Common myeloid progenitor, CD34-positive (primary cell): ENCODE measurements around the gene PRR15.

ENCODE experiments used
- CTCF ChIA-PET: fragments of 350-600 bp; sonication (Branson Sonifier 250); formaldehyde crosslinking; loops from one replicate; lab custom pipeline; 2021; ENCODE audit warnings: antibody characterized with exemption; lab: Charles Lee
- POLR2A ChIA-PET: fragments of 350-600 bp; sonication (Branson Sonifier 250); formaldehyde crosslinking; loops from one replicate; lab custom pipeline; 2021; ENCODE audit warnings: antibody characterized with exemption; lab: Charles Lee
- DNase-seq, 3 donors: peaks; one replicate each; pipeline versions ENCODE4 v3.0.0 to v3.0.0-alpha.2; 2013
- H3K27ac ChIP-seq, 2 experiments: 1 replicate in 1 of 2; 2 replicates in 1 of 2; pipeline ENCODE4 v1.7.0; 2013; ENCODE audit warnings: inconsistent platforms in 2 of 2, low read length in 2 of 2, mild to moderate bottlenecking in 2 of 2, low read depth in 1 of 2, moderate library complexity in 1 of 2; ENCODE audit not compliant: severe bottlenecking in 2 of 2, insufficient read depth in 1 of 2, poor library complexity in 1 of 2
- H3K27me3 ChIP-seq, 5 experiments: replicated peaks in 2 of 5; 1 replicate in 3 of 5; 2 replicates in 2 of 5; pipeline versions ENCODE4 v1.6.1 to v1.7.0; 2013; ENCODE audit warnings: low read length in 4 of 5, mild to moderate bottlenecking in 2 of 5, moderate library complexity in 2 of 5, inconsistent platforms in 1 of 5; ENCODE audit not compliant: insufficient read depth in 5 of 5, control insufficient read depth in 4 of 5
- H3K36me3 ChIP-seq, 4 experiments: 1 replicate in 2 of 4; 2 replicates in 2 of 4; pipeline versions ENCODE4 v1.6.1 to v1.7.0; 2013; ENCODE audit warnings: low read length in 3 of 4, control low read depth in 1 of 4, mild to moderate bottlenecking in 1 of 4; ENCODE audit not compliant: control insufficient read depth in 4 of 4, insufficient read depth in 4 of 4
- H3K4me1 ChIP-seq, 4 experiments: 1 replicate in 3 of 4; 2 replicates in 1 of 4; pipeline versions ENCODE4 v1.6.1 to v1.7.1; 2013; ENCODE audit warnings: low read length in 3 of 4, mild to moderate bottlenecking in 3 of 4, control low read depth in 1 of 4, inconsistent platforms in 1 of 4, moderate library complexity in 1 of 4; ENCODE audit not compliant: control insufficient read depth in 4 of 4, insufficient read depth in 4 of 4; ENCODE audit errors: control extremely low read depth in 1 of 4
- H3K4me3 ChIP-seq, 7 experiments: 1 replicate in 4 of 7; 2 replicates in 3 of 7; pipeline versions ENCODE4 v1.5.1 to v1.7.0; 2013; ENCODE audit warnings: mild to moderate bottlenecking in 7 of 7, low read length in 6 of 7, moderate library complexity in 6 of 7, inconsistent platforms in 2 of 7, low read depth in 2 of 7, control low read depth in 1 of 7; ENCODE audit not compliant: insufficient read depth in 4 of 7, control insufficient read depth in 1 of 7; ENCODE audit errors: extremely low read depth in 1 of 7
- H3K9me3 ChIP-seq, 5 experiments: 1 replicate in 4 of 5; 2 replicates in 1 of 5; pipeline versions ENCODE4 v1.6.1 to v1.7.1; 2013; ENCODE audit warnings: low read length in 4 of 5, mild to moderate bottlenecking in 2 of 5, inconsistent platforms in 1 of 5, low read depth in 1 of 5, moderate library complexity in 1 of 5; ENCODE audit not compliant: control insufficient read depth in 4 of 5, insufficient read depth in 2 of 5; ENCODE audit errors: control extremely low read depth in 1 of 5
- WGBS: methylation state at CpG from one replicate; pipeline ENCODE4 v1.1.5; 2013; ENCODE audit not compliant: insufficient coverage; 5-methylcytosine and 5-hydroxymethylcytosine counted together

Gene PRR15

DNA sequence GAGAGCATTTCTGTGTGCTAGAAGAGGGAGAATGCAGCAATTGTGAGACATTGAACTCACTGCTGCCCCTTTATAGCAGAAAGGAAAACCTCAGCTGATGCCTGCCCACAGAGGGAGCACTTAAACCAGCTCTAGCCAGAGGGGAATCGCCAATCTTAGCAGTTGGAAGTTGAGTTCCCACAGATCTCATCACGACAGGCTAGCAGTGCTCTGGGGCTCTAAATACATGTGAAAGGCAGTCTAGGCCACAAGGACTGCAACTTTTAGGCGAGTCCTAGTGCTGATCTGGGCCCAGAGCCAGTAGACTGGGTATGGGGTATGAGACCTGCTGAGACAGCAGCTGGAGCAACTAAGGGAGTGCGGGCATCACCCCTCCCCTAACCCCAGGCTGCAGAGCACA, 25.2 kb upstream of the PRR15 start:
- ChIA-PET CTCF (interaction anchor here (1.4 to 1.5 kb wide), 2 partner anchors 11 to 22 kb away, joined by 4 read pairs; no protein-coding TSS in a partner anchor), POLR2A (no interaction called here)
- H3K27ac ChIP-seq: no peak overlapping the region
- 92% methylated on average over 4 of the region's 4 CpGs for WGBS
- H3K27me3 ChIP-seq: no peaks in the 10 kb centered on the region
- no peaks in the 10 kb centered on the region for H3K36me3 ChIP-seq
- DNase-seq: no peak
- H3K4me1 ChIP-seq: no peaks in the 10 kb centered on the region
- H3K9me3 ChIP-seq: peaks cover 0 to 5% (median 0%) of the 10 kb centered on the region in 5 experiments
- H3K4me3 ChIP-seq: no peak overlapping the region

DNA sequence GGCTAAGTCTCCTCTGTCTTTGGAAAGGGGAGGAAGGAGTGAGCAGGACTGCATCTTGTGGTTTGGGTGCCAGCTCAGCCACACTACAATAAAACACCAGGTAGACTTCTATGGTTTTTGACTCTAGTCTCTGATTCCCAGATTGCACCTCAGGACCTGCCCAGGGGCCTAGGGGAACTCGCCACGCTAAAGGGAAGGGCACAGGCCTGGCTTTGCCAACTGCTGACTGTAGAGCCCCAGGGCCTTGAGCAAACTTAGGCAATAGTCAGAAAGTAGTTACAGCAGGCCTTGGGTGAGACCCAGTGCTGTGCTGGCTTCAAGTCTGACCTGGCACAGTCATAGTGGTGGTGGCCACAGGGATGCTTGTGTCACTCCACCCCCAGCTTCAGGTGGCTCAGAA, 24.2 kb upstream of the PRR15 start:
- ChIA-PET POLR2A (no interaction called here), CTCF (interaction anchor here (0.9 kb wide), 1 partner anchor 24 kb away, joined by 3 read pairs; the partner anchor contains the start of gene PRR15)
- WGBS: 100% methylated on average over 2 of the region's 2 CpGs
- H3K27me3 ChIP-seq: no peaks in the 10 kb centered on the region
- peaks cover 0 to 2% (median 0%) of the 10 kb centered on the region in 5 experiments for H3K9me3 ChIP-seq
- no peaks in the 10 kb centered on the region for H3K36me3 ChIP-seq
- H3K27ac ChIP-seq: no peak overlapping the region
- no peaks in the 10 kb centered on the region for H3K4me1 ChIP-seq
- no peak for DNase-seq
- no peak overlapping the region for H3K4me3 ChIP-seq

DNA sequence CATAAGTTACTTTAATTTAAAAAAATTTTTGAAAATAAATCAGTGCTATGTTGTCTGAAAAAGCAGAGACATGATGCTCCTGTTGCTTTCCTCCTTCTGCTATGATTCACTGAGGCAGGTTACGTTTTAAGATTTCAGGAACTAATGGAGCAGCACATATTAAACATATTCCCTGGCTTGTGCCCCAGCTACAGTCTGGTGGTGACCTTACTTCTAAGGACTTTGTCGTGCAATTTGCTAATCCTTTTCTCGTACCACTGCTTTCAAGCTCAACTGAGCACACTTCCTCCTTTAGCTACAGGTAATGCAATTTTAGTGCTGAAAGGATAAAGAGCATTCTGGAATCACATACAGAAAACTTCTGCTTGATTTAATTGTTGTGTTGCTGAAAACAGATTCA, 16.2 kb upstream of the PRR15 start:
- no peaks in the 10 kb centered on the region for H3K36me3 ChIP-seq
- no peak overlapping the region for H3K27ac ChIP-seq
- peaks cover 0 to 2% (median 0%) of the 10 kb centered on the region in 5 experiments for H3K27me3 ChIP-seq
- ChIA-PET CTCF (interaction anchor here (1.2 kb wide), 1 partner anchor 10 kb away, joined by 3 read pairs; no protein-coding TSS in a partner anchor), POLR2A (no interaction called here)
- DNase-seq: no peak
- H3K9me3 ChIP-seq: peaks cover 0 to 2% (median 0%) of the 10 kb centered on the region in 5 experiments
- WGBS: 83% methylated on average over 3 of the region's 3 CpGs
- no peaks in the 10 kb centered on the region for H3K4me1 ChIP-seq
- H3K4me3 ChIP-seq: no peak overlapping the region

DNA sequence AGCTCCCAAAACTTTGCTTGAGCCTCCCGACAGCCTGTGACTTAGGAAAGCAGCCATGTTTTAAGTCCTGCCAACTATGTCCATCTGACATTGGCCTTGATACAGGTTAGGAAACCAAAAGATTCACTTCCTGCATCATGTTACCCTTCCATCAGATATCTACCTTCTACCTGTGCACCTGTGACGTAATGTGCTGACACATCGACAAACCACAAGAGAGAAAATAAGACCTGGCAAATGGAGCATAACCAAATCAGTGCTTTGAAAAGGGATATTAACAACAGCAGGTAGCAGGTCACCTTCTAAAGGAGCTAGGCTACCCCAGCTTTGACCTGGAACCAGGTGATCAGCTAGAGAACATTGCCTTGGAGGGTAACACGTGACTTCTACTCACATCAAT, 14.8 kb upstream of the PRR15 start:
- no peaks in the 10 kb centered on the region for H3K36me3 ChIP-seq
- WGBS: 94% methylated on average over 3 of the region's 4 CpGs
- H3K9me3 ChIP-seq: no peaks in the 10 kb centered on the region
- H3K4me3 ChIP-seq: no peak overlapping the region
- ChIA-PET POLR2A (interaction anchor here (0.6 kb wide), 1 partner anchor 63 kb away, joined by 3 read pairs; no protein-coding TSS in a partner anchor), CTCF (interaction anchor here (1.2 to 1.9 kb wide), 2 partner anchors 8 to 10 kb away, joined by 3 to 4 read pairs; no protein-coding TSS in a partner anchor)
- no peak overlapping the region for H3K27ac ChIP-seq
- DNase-seq: no peak
- peaks cover 0 to 2% (median 0%) of the 10 kb centered on the region in 5 experiments for H3K27me3 ChIP-seq
- no peaks in the 10 kb centered on the region for H3K4me1 ChIP-seq

DNA sequence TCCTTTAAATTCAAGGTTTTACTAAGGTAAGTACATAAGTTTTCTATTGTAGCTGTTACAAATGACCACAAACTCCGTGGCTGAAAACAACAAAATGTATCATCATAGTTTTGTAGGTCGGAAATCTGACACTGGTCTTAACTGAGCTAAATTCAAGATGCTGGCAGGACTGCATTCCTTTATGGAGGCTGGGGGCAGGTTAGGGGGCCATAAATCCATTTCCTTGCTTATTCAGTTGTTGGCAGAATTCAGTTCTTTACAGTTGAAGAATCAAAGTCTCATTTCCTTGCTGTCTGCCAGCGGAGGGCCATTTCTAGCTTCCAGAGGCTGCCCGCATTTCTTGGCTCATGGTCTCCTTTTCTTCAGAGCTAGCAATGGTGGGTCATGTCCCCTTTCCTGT, 11.2 kb upstream of the PRR15 start:
- POLR2A ChIA-PET: no interaction called here
- WGBS: 98% methylated on average over 4 of the region's 4 CpGs
- Histone ChIP-seq H3K27me3 (no peaks in the 10 kb centered on the region), H3K4me1 (peaks cover 0 to under 1% (median 0%) of the 10 kb centered on the region in 4 experiments), H3K9me3 (no peaks in the 10 kb centered on the region), H3K36me3 (no peaks in the 10 kb centered on the region), H3K27ac (no peak overlapping the region), H3K4me3 (no peak overlapping the region)
- CTCF ChIA-PET: interaction anchor here (1.9 kb wide), 1 partner anchor 11 kb away, joined by 8 read pairs; the partner anchor contains the start of gene PRR15
- DNase-seq: no peak

DNA sequence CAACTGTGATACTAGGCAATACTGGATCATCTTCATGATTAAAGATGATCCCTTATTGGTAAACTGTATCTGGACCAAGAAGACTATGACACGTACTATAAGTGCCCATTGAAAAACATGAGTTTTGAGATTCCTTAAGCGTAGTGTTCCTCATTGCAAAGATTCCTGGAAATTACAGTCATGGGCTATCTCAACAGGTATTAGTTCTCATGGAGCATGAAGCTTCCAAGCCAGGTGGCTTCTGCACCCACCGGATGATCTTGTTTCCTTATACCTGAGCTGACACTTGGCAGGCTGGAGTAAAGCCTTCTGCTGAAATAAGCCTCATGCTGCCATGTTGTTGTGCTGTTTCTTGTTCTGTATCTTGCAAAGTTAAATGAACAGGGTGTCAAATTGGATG, 8.6 kb upstream of the PRR15 start:
- WGBS: 100% methylated on average over 3 of the region's 3 CpGs
- POLR2A ChIA-PET: interaction anchor here (0.5 kb wide), 1 partner anchor 8 kb away, joined by 3 read pairs; the partner anchor contains the start of gene PRR15
- no peaks in the 10 kb centered on the region for H3K27me3 ChIP-seq

DNA sequence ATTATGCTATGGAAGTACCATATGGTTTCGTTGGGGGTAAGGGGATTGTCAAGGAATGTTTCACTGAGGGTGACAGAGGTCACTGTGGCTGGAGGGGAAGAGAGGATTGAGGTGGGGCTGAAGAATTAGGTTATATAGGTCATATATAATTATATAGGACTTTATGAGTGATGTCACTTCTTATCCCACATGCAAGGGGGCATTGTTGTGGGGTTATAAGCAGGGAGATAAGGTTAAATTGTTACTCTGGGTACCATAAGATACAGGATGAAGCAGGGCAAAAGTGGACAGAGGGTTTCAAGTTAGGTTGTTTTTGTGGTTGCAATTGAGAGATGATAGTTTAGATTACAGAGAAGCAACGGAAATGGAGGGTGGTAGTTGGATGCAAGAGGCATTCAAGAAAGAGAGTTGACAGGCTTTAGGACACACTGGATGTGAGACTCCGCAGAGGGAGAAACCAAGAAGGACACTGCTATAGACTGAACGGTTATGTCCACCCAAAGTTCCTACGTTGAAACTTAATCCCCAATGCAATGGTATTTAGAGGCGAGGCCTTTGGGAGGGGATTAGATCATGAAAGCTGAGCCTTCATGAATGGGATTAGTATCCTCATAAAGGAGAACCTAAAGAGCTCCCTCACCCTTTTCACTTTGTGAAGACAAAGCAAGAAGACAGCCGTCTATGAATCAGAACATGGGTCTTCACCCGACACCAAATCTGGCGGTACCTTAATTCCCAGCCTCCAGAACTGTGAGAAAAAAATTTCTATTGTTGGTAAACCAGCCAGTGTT, 7.0 kb upstream of the PRR15 start:
- no peaks in the 10 kb centered on the region for H3K27me3 ChIP-seq
- no peak overlapping the region for H3K4me3 ChIP-seq
- H3K27ac ChIP-seq: no peak overlapping the region
- POLR2A ChIA-PET: no interaction called here
- peaks cover 0 to 9% (median 5%) of the 10 kb centered on the region in 4 experiments for H3K4me1 ChIP-seq
- CTCF ChIA-PET: interaction anchor here (1.0 kb wide), 2 partner anchors 8 to 36 kb away, joined by 3 read pairs; no protein-coding TSS in a partner anchor
- H3K9me3 ChIP-seq: no peaks in the 10 kb centered on the region
- 96% methylated on average over 7 of the region's 9 CpGs for WGBS
- H3K36me3 ChIP-seq: no peaks in the 10 kb centered on the region
- no peak for DNase-seq

More for the DNA sequence above, 8.6 kb upstream of the PRR15 start:
- Histone ChIP-seq H3K27ac (no peak overlapping the region), H3K9me3 (no peaks in the 10 kb centered on the region), H3K4me1 (peaks cover 0 to 9% (median 5%) of the 10 kb centered on the region in 4 experiments), H3K4me3 (no peak overlapping the region), H3K36me3 (no peaks in the 10 kb centered on the region)
- DNase-seq: no peak
- CTCF ChIA-PET: no interaction called here
